ENCODE measurements around the gene GFRA3.
A peak's percentile ranks its signal among the peaks of the same experiment; 100 is the strongest.

The GFRA3 gene

GRCh38 chr5:138238034-138238433 is 36.4 kb downstream of the GFRA3 start:
- TF ChIP-seq CTCF (IDR thresholded peaks at IDR 0.05; ENCODE audit: unreplicated experiment in 3 of 3), result no peak
- H3K4me3 Mint-ChIP-seq, result no peak overlapping the region

GRCh38 chr5:138234651-138235050 is 39.8 kb downstream of the GFRA3 start:
- Mint-ChIP-seq H3K27ac (no peak overlapping the region), H3K9me3 (no peaks in the 10 kb centered on the region), H3K4me1 (peaks cover 12% of the 10 kb centered on the region), H3K27me3 (ENCODE audit: low read depth) (peaks cover 19% of the 10 kb centered on the region), H3K4me3 (no peak overlapping the region), H3K36me3 (ENCODE audit: low read depth) (no peaks in the 10 kb centered on the region)
- TF ChIP-seq CTCF (IDR thresholded peaks at IDR 0.05; ENCODE audit: unreplicated experiment in 3 of 3), result no peak

More at GRCh38 chr5:138238034-138238433, 36.4 kb downstream of the GFRA3 start:
- Mint-ChIP-seq H3K4me1 (peaks cover 18% of the 10 kb centered on the region), H3K9me3 (no peaks in the 10 kb centered on the region), H3K36me3 (ENCODE audit: low read depth) (no peaks in the 10 kb centered on the region), H3K27ac (no peak overlapping the region), H3K27me3 (ENCODE audit: low read depth) (peaks cover 44% of the 10 kb centered on the region)

- Mint-ChIP-seq H3K27me3 (ENCODE audit: low read depth) (peaks cover 10% of the 10 kb centered on the region), H3K4me1 (peaks cover 12% of the 10 kb centered on the region), H3K4me3 (no peak overlapping the region), H3K27ac (no peak overlapping the region), H3K36me3 (ENCODE audit: low read depth) (no peaks in the 10 kb centered on the region), H3K9me3 (no peaks in the 10 kb centered on the region)
- TF ChIP-seq CTCF (IDR thresholded peaks at IDR 0.05; ENCODE audit: unreplicated experiment in 3 of 3), result no peak
Measured at GRCh38 chr5:138233280-138233679, 41.1 kb downstream of the GFRA3 start.

- Mint-ChIP-seq H3K4me1 (peaks cover 12% of the 10 kb centered on the region), H3K27ac (peak overlapping the region in 2 of 3 experiments; percentile 33 to 79), H3K27me3 (ENCODE audit: low read depth) (peaks cover 9% of the 10 kb centered on the region), H3K9me3 (peaks cover under 1% of the 10 kb centered on the region), H3K4me3 (no peak overlapping the region), H3K36me3 (ENCODE audit: low read depth) (no peaks in the 10 kb centered on the region)
- no peak for TF ChIP-seq CTCF (IDR thresholded peaks at IDR 0.05; ENCODE audit: unreplicated experiment in 3 of 3)
Measured at GRCh38 chr5:138230981-138231589, 43.3 kb downstream of the GFRA3 start.

GRCh38 chr5:138230261-138230660 is 44.2 kb downstream of the GFRA3 start:
- no peak overlapping the region for H3K4me3 Mint-ChIP-seq
- no peak for TF ChIP-seq CTCF (IDR thresholded peaks at IDR 0.05; ENCODE audit: unreplicated experiment in 3 of 3)
- H3K27ac Mint-ChIP-seq, result peak overlapping the region in 2 of 3 experiments; percentile 17 to 54
- peaks cover 12% of the 10 kb centered on the region for H3K4me1 Mint-ChIP-seq
- peaks cover 2% of the 10 kb centered on the region for H3K9me3 Mint-ChIP-seq
- no peaks in the 10 kb centered on the region for H3K36me3 Mint-ChIP-seq (ENCODE audit: low read depth)
- H3K27me3 Mint-ChIP-seq (ENCODE audit: low read depth), result peaks cover 13% of the 10 kb centered on the region

GRCh38 chr5:138229387-138229786 is 45.0 kb downstream of the GFRA3 start:
- no peak overlapping the region for H3K4me3 Mint-ChIP-seq
- H3K36me3 Mint-ChIP-seq (ENCODE audit: low read depth), result no peaks in the 10 kb centered on the region
- no peak for TF ChIP-seq CTCF (IDR thresholded peaks at IDR 0.05; ENCODE audit: unreplicated experiment in 3 of 3)
- no peak overlapping the region for H3K27ac Mint-ChIP-seq
- H3K27me3 Mint-ChIP-seq (ENCODE audit: low read depth), result peaks cover 7% of the 10 kb centered on the region
- peaks cover 4% of the 10 kb centered on the region for H3K9me3 Mint-ChIP-seq
- peaks cover 12% of the 10 kb centered on the region for H3K4me1 Mint-ChIP-seq
